ENCODE data around the gene NBPF3. TPM values are rescaled to one million over a fixed set of nuclear protein-coding genes. Genes with fewer than 3 reads are reported as not detected.
A peak's percentile ranks its signal among the peaks of the same experiment; 100 is the strongest.
"Not testable (repeated sequence)": the region's sequence is repeated elsewhere in the genome, so short reads cannot be mapped to it uniquely, and the experiment has no call there.

The NBPF3 gene
- total and polyA plus RNA-seq, 5 donors: 1.9 to 7.9 (median 4.8) TPM

- 32% methylated on average over 7 of the region's 7 CpGs for WGBS
- no peak overlapping the region for H3K27ac ChIP-seq (ENCODE audit: low read length)
- no peaks in the 10 kb centered on the region for H3K9me3 ChIP-seq (ENCODE audit: control insufficient read depth, low read length)
- peak overlapping the region; percentile 55 for H3K4me3 ChIP-seq (ENCODE audit: low read length)
- no peaks in the 10 kb centered on the region for H3K4me1 ChIP-seq (ENCODE audit: control insufficient read depth, insufficient read depth, low read length)
- no peaks in the 10 kb centered on the region for H3K27me3 ChIP-seq (ENCODE audit: control insufficient read depth, insufficient read depth)
- DNase-seq: no peak
- ATAC-seq: no peak
- intact Hi-C loops (cut with DNase I): no loop called here
These were observed 604 bp upstream of the NBPF3 start for GRCh38 chr1:21439345-21439720.

- intact Hi-C loops (cut with DNase I); H3K27me3 ChIP-seq (ENCODE audit: control insufficient read depth, insufficient read depth); H3K27ac ChIP-seq (ENCODE audit: low read length); H3K4me1 ChIP-seq (ENCODE audit: control insufficient read depth, insufficient read depth, low read length); H3K9me3 ChIP-seq (ENCODE audit: control insufficient read depth, low read length): not testable (repeated sequence)
- WGBS: 12% methylated on average over 21 of the region's 21 CpGs
- ATAC-seq: peak in 1 of 2 donors; percentile 32
- DNase-seq: peak in 2 of 3 donors; percentile 63
- peak overlapping the region; percentile 55 for H3K4me3 ChIP-seq (ENCODE audit: low read length)
These were observed 741 bp downstream of the NBPF3 start for GRCh38 chr1:21440630-21441125.

DNA sequence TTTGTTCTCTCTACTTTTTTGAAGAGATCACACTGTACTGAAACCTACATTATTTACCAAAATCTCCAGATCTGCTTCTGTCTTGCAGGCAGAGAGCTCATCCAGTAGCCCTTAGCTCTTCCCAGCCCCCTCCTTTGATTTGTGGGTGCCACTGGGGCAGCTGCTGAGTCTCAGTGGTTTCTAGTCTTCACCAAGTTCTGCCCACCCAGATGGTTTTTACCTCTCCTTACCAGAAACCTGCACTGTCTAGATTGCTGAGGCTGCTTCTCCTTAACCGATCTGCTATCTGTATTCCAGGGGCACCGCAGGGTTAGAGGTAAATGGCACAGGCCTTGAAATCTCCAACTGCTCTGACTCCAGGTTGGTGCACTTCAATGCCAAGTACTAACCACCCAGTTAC is 6.7 kb downstream of the NBPF3 start:
- H3K27me3 ChIP-seq (ENCODE audit: control insufficient read depth, insufficient read depth); H3K27ac ChIP-seq (ENCODE audit: low read length); H3K4me3 ChIP-seq (ENCODE audit: low read length); H3K9me3 ChIP-seq (ENCODE audit: control insufficient read depth, low read length); intact Hi-C loops (cut with DNase I); H3K4me1 ChIP-seq (ENCODE audit: control insufficient read depth, insufficient read depth, low read length); DNase-seq; ATAC-seq: not testable (repeated sequence)
- 95% methylated on average over 2 of the region's 2 CpGs for WGBS

- WGBS: 93% methylated on average over 5 of the region's 5 CpGs
- DNase-seq: no peak
- intact Hi-C loops (cut with DNase I): no loop called here
- no peak for ATAC-seq
- H3K4me3 ChIP-seq (ENCODE audit: low read length): no peak overlapping the region
- no peak overlapping the region for H3K27ac ChIP-seq (ENCODE audit: low read length)
- H3K27me3 ChIP-seq (ENCODE audit: control insufficient read depth, insufficient read depth): no peaks in the 10 kb centered on the region
- no peaks in the 10 kb centered on the region for H3K9me3 ChIP-seq (ENCODE audit: control insufficient read depth, low read length)
- no peaks in the 10 kb centered on the region for H3K4me1 ChIP-seq (ENCODE audit: control insufficient read depth, insufficient read depth, low read length)
These were observed 7.4 kb downstream of the NBPF3 start for GRCh38 chr1:21447311-21447710.

- Histone ChIP-seq H3K27ac (ENCODE audit: low read length) (no peak overlapping the region), H3K4me1 (ENCODE audit: control insufficient read depth, insufficient read depth, low read length) (no peaks in the 10 kb centered on the region), H3K4me3 (ENCODE audit: low read length) (no peak overlapping the region), H3K27me3 (ENCODE audit: control insufficient read depth, insufficient read depth) (no peaks in the 10 kb centered on the region), H3K9me3 (ENCODE audit: control insufficient read depth, low read length) (no peaks in the 10 kb centered on the region)
- ATAC-seq: no peak
- no peak for DNase-seq
- 98% methylated on average over 1 of the region's 1 CpG for WGBS
- intact Hi-C loops (cut with DNase I): no loop called here
These were observed 10.0 kb downstream of the NBPF3 start for GRCh38 chr1:21449906-21450305.

- intact Hi-C loops (cut with DNase I): no loop called here
- DNase-seq: no peak
- H3K27me3 ChIP-seq (ENCODE audit: control insufficient read depth, insufficient read depth): no peaks in the 10 kb centered on the region
- H3K9me3 ChIP-seq (ENCODE audit: control insufficient read depth, low read length): no peaks in the 10 kb centered on the region
- H3K4me1 ChIP-seq (ENCODE audit: control insufficient read depth, insufficient read depth, low read length): no peaks in the 10 kb centered on the region
- no peak overlapping the region for H3K4me3 ChIP-seq (ENCODE audit: low read length)
- no peak for ATAC-seq
- H3K27ac ChIP-seq (ENCODE audit: low read length): no peak overlapping the region
- WGBS: 57% methylated on average over 1 of the region's 1 CpG
These were observed 11.3 kb downstream of the NBPF3 start for GRCh38 chr1:21451212-21451611.

DNA sequence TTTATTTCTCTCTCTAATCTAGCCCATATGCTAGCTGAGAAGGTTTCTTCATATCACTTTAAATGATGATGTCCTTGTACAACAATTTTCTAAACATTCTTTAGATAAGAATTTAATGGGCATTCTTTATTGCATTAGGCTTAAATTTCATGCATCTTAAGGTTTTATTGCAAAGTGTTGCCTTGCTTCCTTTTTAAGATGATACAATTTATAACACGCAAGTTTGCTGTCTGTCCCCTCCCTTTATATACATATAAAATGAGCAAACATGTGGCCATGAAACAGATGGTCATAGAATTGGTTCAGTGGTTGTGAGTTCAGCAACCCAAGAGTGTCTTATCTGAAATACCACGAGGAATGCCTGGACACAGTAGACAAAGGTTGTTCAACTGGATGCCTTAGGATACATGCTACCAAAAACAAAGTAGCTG is 12.1 kb downstream of the NBPF3 start:
- Histone ChIP-seq H3K27ac (ENCODE audit: low read length) (no peak overlapping the region), H3K9me3 (ENCODE audit: control insufficient read depth, low read length) (no peaks in the 10 kb centered on the region), H3K4me1 (ENCODE audit: control insufficient read depth, insufficient read depth, low read length) (no peaks in the 10 kb centered on the region), H3K27me3 (ENCODE audit: control insufficient read depth, insufficient read depth) (no peaks in the 10 kb centered on the region), H3K4me3 (ENCODE audit: low read length) (no peak overlapping the region)
- intact Hi-C loops (cut with DNase I): no loop called here
- no peak for ATAC-seq
- WGBS: 66% methylated on average over 2 of the region's 2 CpGs
- DNase-seq: no peak

GRCh38 chr1:21453964-21454614 is 14.2 kb downstream of the NBPF3 start:
- H3K4me1 ChIP-seq (ENCODE audit: control insufficient read depth, insufficient read depth, low read length): not testable (repeated sequence)

DNA sequence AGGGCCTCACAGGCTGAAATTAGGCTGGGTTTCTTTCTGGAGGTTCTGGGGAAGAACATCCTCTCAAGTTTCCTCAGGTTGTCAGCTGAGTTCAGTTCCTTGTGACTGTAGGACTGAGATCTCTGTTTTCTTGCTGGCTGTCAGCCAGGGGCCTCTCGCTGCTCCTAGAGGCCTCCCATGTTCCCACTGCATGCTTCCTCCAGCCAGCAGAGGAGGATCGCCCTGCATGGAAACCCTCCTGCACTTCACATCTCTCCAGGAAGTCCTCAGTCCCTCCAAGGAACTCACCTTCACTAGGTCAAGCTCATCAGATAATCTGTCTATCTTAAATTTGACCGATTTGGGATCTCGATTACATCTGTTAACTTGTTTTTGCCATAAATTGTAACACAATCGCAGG is 15.0 kb downstream of the NBPF3 start:
- H3K27me3 ChIP-seq (ENCODE audit: control insufficient read depth, insufficient read depth); H3K4me1 ChIP-seq (ENCODE audit: control insufficient read depth, insufficient read depth, low read length); H3K27ac ChIP-seq (ENCODE audit: low read length); intact Hi-C loops (cut with DNase I); H3K4me3 ChIP-seq (ENCODE audit: low read length); ATAC-seq; DNase-seq; H3K9me3 ChIP-seq (ENCODE audit: control insufficient read depth, low read length): not testable (repeated sequence)
- WGBS: 79% methylated on average over 4 of the region's 5 CpGs

More at GRCh38 chr1:21453964-21454614, 14.2 kb downstream of the NBPF3 start:
- intact Hi-C loops (cut with DNase I); H3K27me3 ChIP-seq (ENCODE audit: control insufficient read depth, insufficient read depth); H3K4me3 ChIP-seq (ENCODE audit: low read length); DNase-seq; H3K27ac ChIP-seq (ENCODE audit: low read length); H3K9me3 ChIP-seq (ENCODE audit: control insufficient read depth, low read length): not testable (repeated sequence)
- 63% methylated on average over 5 of the region's 5 CpGs for WGBS
- peak in 1 of 2 donors; percentile 68 for ATAC-seq

GRCh38 chr1:21457654-21458053 is 17.7 kb downstream of the NBPF3 start:
- H3K9me3 ChIP-seq (ENCODE audit: control insufficient read depth, low read length): no peaks in the 10 kb centered on the region
- no peaks in the 10 kb centered on the region for H3K4me1 ChIP-seq (ENCODE audit: control insufficient read depth, insufficient read depth, low read length)
- DNase-seq (no peak), ATAC-seq (no peak)
- no peak overlapping the region for H3K27ac ChIP-seq (ENCODE audit: low read length)
- H3K4me3 ChIP-seq (ENCODE audit: low read length): no peak overlapping the region
- intact Hi-C loops (cut with DNase I): no loop called here
- 93% methylated on average over 1 of the region's 1 CpG for WGBS
- H3K27me3 ChIP-seq (ENCODE audit: control insufficient read depth, insufficient read depth): no peaks in the 10 kb centered on the region

GRCh38 chr1:21465127-21465526 is 25.2 kb downstream of the NBPF3 start:
- intact Hi-C loops (cut with DNase I); ATAC-seq; H3K4me1 ChIP-seq (ENCODE audit: control insufficient read depth, insufficient read depth, low read length); DNase-seq; H3K4me3 ChIP-seq (ENCODE audit: low read length); H3K27ac ChIP-seq (ENCODE audit: low read length); H3K27me3 ChIP-seq (ENCODE audit: control insufficient read depth, insufficient read depth); H3K9me3 ChIP-seq (ENCODE audit: control insufficient read depth, low read length): not testable (repeated sequence)

- H3K27ac ChIP-seq (ENCODE audit: low read length); intact Hi-C loops (cut with DNase I); ATAC-seq; H3K4me3 ChIP-seq (ENCODE audit: low read length); H3K9me3 ChIP-seq (ENCODE audit: control insufficient read depth, low read length); DNase-seq; H3K27me3 ChIP-seq (ENCODE audit: control insufficient read depth, insufficient read depth); H3K4me1 ChIP-seq (ENCODE audit: control insufficient read depth, insufficient read depth, low read length): not testable (repeated sequence)
- 80% methylated on average over 4 of the region's 4 CpGs for WGBS
These were observed 28.0 kb downstream of the NBPF3 start for GRCh38 chr1:21467946-21468345.

Data from right cardiac atrium (tissue), 5 donors.